ENCODE data around the gene SYNDIG1L. TPM values are rescaled to one million over a fixed set of nuclear protein-coding genes. Genes with fewer than 3 reads are reported as not detected.

The SYNDIG1L gene
- total and polyA plus RNA-seq, 12 donors = 0.03 to 0.15 (median 0.13) TPM; not detected in 6

DNA sequence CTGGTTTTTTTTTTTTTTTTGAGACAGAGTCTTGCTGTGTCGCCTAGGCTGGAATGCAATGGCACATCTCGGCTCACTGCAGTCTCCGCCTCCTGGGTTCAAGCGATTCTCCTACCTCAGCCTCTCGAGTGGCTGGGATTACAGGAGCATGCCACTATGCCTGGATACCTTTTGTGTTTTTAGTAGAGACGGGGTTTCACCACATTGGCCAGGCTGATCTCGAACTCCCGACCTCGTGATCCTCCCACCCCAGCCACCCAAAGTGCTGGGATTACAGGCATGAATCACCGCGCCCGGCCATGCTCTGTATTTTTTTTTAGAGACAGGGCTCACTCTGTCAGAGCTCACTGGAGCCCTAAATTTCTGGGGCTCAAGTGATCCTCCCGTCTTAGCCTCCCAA is 45.2 kb downstream of the SYNDIG1L start:
- no peak overlapping the region for H3K4me3 ChIP-seq
- TF ChIP-seq, protein P1, sequence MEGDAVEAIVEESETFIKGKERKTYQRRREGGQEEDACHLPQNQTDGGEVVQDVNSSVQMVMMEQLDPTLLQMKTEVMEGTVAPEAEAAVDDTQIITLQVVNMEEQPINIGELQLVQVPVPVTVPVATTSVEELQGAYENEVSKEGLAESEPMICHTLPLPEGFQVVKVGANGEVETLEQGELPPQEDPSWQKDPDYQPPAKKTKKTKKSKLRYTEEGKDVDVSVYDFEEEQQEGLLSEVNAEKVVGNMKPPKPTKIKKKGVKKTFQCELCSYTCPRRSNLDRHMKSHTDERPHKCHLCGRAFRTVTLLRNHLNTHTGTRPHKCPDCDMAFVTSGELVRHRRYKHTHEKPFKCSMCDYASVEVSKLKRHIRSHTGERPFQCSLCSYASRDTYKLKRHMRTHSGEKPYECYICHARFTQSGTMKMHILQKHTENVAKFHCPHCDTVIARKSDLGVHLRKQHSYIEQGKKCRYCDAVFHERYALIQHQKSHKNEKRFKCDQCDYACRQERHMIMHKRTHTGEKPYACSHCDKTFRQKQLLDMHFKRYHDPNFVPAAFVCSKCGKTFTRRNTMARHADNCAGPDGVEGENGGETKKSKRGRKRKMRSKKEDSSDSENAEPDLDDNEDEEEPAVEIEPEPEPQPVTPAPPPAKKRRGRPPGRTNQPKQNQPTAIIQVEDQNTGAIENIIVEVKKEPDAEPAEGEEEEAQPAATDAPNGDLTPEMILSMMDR (IDR thresholded peaks at IDR 0.05) = no peak
- no peak overlapping the region for H3K27ac ChIP-seq
- no peaks in the 10 kb centered on the region for H3K36me3 ChIP-seq
- no peak for DNase-seq
- peaks cover 0 to 6% (median 0%) of the 10 kb centered on the region in 7 donors for H3K27me3 ChIP-seq
- ATAC-seq = no peak
- H3K9me3 ChIP-seq = no peaks in the 10 kb centered on the region
- WGBS, 2 donors = 77 to 83% methylated on average over 13 of the region's 13 CpGs
- intact Hi-C loops (cut with DNase I) = no loop called here
- no peaks in the 10 kb centered on the region for H3K4me1 ChIP-seq

DNA sequence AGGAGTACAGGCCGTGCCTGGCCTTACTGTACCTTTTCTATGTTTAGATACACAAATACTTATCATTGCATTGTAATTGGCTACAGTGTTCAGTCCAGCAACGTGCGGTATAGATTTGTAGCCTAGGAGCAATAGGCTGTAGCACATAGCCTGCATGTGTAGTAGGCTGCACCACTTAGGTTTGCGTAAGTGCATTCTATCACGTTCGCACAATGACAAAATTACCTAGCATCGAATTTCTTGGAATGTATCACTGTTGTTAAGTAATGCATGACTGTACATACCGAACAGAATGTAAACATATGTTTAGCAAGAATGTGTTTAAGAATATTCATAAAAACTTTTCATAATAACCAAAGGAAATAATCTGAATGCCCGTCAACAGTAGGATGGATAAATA is 45.8 kb downstream of the SYNDIG1L start:
- TF ChIP-seq, protein P1 (IDR thresholded peaks at IDR 0.05) = no peak

DNA sequence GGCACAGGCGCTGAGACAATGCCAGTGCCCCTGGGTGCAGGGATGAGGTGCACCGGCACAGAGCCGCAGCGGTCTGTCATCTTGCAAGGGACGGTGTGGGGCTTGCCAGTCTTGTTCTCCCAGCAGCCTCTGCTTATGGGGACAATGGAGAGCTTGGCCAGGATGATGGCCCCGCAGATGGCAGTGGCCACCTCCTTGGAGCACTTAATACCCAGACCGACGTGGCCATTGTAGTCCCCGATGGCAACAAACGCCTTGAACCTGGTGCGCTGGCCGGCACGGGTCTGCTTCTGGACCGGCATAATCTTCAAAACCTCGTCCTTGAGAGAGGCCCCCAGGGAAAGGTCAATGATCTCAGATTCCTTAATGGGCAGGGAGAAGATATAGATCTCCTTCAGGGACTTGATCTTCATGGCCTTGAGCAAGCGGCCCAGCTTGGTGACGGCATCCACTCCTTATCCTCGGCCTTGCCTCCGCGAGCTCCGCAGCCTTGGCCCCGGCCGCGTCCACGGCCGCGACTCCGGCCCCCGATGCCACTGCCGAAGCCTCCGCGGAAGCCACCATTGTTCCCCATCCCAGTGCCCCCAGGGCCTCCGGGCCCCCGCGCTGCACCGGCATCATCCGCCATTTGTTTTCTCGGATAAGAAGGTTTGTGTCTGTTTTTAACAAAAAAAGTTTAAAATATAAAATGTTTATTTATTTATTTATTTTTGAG is 47.9 kb downstream of the SYNDIG1L start:
- TF ChIP-seq, protein P1 (IDR thresholded peaks at IDR 0.05) = no peak
- no peaks in the 10 kb centered on the region for H3K9me3 ChIP-seq
- H3K27ac ChIP-seq = no peak overlapping the region
- H3K27me3 ChIP-seq = peaks cover 0 to 9% (median 0%) of the 10 kb centered on the region in 7 donors
- DNase-seq (no peak), ATAC-seq (no peak)
- H3K4me1 ChIP-seq = no peaks in the 10 kb centered on the region
- intact Hi-C loops (cut with DNase I) = no loop called here
- H3K36me3 ChIP-seq = no peaks in the 10 kb centered on the region
- H3K4me3 ChIP-seq = no peak overlapping the region
- 94% methylated on average over 38 of the region's 38 CpGs for WGBS, 2 donors

More for the DNA sequence above, 45.8 kb downstream of the SYNDIG1L start:
- Histone ChIP-seq H3K27ac (no peak overlapping the region), H3K9me3 (no peaks in the 10 kb centered on the region), H3K4me3 (no peak overlapping the region), H3K36me3 (no peaks in the 10 kb centered on the region), H3K27me3 (peaks cover 0 to 7% (median 0%) of the 10 kb centered on the region in 7 donors), H3K4me1 (no peaks in the 10 kb centered on the region)
- no peak for ATAC-seq
- DNase-seq = no peak
- WGBS, 2 donors = 87% methylated on average over 9 of the region's 9 CpGs
- intact Hi-C loops (cut with DNase I) = no loop called here

DNA sequence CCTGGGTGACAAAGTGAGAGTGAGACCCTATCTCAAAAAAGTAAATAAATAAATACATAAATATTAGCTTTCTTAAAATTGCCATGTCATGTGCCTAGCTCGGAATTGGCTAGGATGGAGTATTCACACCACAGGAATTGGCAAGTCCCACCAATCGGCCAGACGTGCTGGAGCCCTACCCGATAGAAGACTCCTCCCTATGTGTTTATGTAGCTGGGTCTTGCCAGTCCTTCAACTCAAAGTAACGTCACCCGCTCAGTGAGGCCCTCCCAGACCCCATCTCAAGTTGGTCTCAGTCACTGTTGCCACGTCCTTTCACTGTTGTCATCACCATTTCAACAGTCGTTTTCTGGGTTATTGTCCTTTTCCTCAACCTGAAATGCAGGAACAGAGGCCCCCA is 57.6 kb downstream of the SYNDIG1L start:
- Histone ChIP-seq H3K4me1 (no peaks in the 10 kb centered on the region), H3K36me3 (no peaks in the 10 kb centered on the region), H3K27ac (no peak overlapping the region), H3K4me3 (no peak overlapping the region), H3K27me3 (peaks cover 0 to 22% (median 3%) of the 10 kb centered on the region in 7 donors), H3K9me3 (no peaks in the 10 kb centered on the region)
- intact Hi-C loops (cut with DNase I) = loop anchor here in 2 of 10 donors (10.0 kb wide), 3 partner anchors 236 to 426 kb away; partner anchors contain the start of gene LTBP2 (in 1 of the 2)
- WGBS, 2 donors = 76 to 79% methylated on average over 8 of the region's 8 CpGs
- TF ChIP-seq, protein P1 (IDR thresholded peaks at IDR 0.05) = no peak
- DNase-seq (no peak), ATAC-seq (no peak)
